Heart right ventricle (tissue), 16 donors: ENCODE results near the gene CIZ1. TPM values are rescaled to one million over a fixed set of nuclear protein-coding genes. Genes with fewer than 3 reads are reported as not detected.
A peak's percentile ranks its signal among the peaks of the same experiment; 100 is the strongest.

Experiments used
- ATAC-seq, 8 donors: fragments of 200-7000 bp; cut with Tn5 transposase; one replicate each; pipeline ENCODE4 v1.9.1; 2020; ENCODE audit warnings: mild to moderate bottlenecking in 8 of 8, moderate library complexity in 8 of 8, moderate number of reproducible peaks in 1 of 8
- DNase-seq, 2 donors: peaks; one replicate each; pipeline ENCODE4 v3.0.0-alpha.2; 2020
- H3K27ac ChIP-seq, 10 donors: fragments of 200-600 bp; sonication (generic) in 2 of 10; one replicate each; pipeline versions ENCODE4 v1.5.0 to v1.8.0; 2020 to 2022; ENCODE audit warnings: mild to moderate bottlenecking in 3 of 10
- H3K27me3 ChIP-seq, 7 donors: fragments of 200-600 bp; one replicate each; pipeline ENCODE4 v1.8.0; 2021 to 2022; ENCODE audit warnings: mild to moderate bottlenecking in 2 of 7
- H3K36me3 ChIP-seq, 9 donors: fragments of 200-600 bp; sonication (generic) in 1 of 9; one replicate each; pipeline versions ENCODE4 v1.5.0 to v1.8.0; 2020 to 2022; ENCODE audit warnings: mild to moderate bottlenecking in 2 of 9
- H3K4me1 ChIP-seq, 9 donors: fragments of 200-600 bp; sonication (generic) in 1 of 9; one replicate each; pipeline versions ENCODE4 v1.5.0 to v1.8.0; 2020 to 2022; ENCODE audit warnings: mild to moderate bottlenecking in 4 of 9
- H3K4me3 ChIP-seq, 10 donors: fragments of 200-600 bp; sonication (generic) in 2 of 10; one replicate each; pipeline versions ENCODE4 v1.5.0 to v1.8.0; 2020 to 2022; ENCODE audit warnings: mild to moderate bottlenecking in 7 of 10, moderate library complexity in 2 of 10
- H3K9me3 ChIP-seq, 11 donors: fragments of 200-600 bp in 10 of 11; sonication (generic) in 2 of 11; one replicate each; pipeline versions ENCODE4 v1.5.0 to v1.8.0; 2013 to 2022; ENCODE audit warnings: mild to moderate bottlenecking in 2 of 11, control low read depth in 1 of 11, moderate library complexity in 1 of 11
- CTCF ChIP-seq, 9 donors: fragments of 200-600 bp; sonication (generic) in 2 of 9; IDR thresholded peaks; one replicate each; pipeline versions ENCODE4 v1.5.0 to v1.8.0; 2021 to 2022; ENCODE audit warnings: antibody characterized with exemption in 9 of 9, mild to moderate bottlenecking in 5 of 9, moderate library complexity in 1 of 9
- WGBS, 2 donors: extraction: QIAGEN DNeasy Blood & Tissue Kit; methylation state at CpG; one replicate each; pipeline ENCODE4 v1.1.7; 2013; ENCODE audit warnings: inconsistent platforms in 1 of 2; 5-methylcytosine and 5-hydroxymethylcytosine counted together
- intact Hi-C, 10 donors: fragments of 100-400 bp; cut with DNase I; formaldehyde crosslinking; loops; one replicate each; pipeline versions ENCODE4 v1.11.1 to v1.14.2; 2022
- polyA plus RNA-seq, 2 donors: library from polyadenylated mRNA; stranded (reverse); fragments of 200-250 nt; gene quantifications; one replicate each; pipeline ENCODE4 v1.2.3, GENCODE V29; 2013
- total RNA-seq, 10 donors: library from RNA; stranded (reverse); fragmentation: NEBNext Ultra II Directional in 3 of 10; extraction: Animal tissue kit (Norgen Biotek cat#: 25700) in 3 of 10; gene quantifications; one replicate each; pipeline versions ENCODE4 v1.2.1 to v1.2.4, GENCODE V29; 2021 to 2023
- donor health status: Arrhythmogenic right ventricular cardiomyopathy.
- donor health status: ischemic (EF 13 %, LVEDD 7.1; RV severe dilation, severe dysfunction).
- donor health status: healthy with polysubstance abuse.
- donor health status: DM: no; HTN: yes; CAD: no.
- donor health status: DM: no; HTN: no; CAD: no.
- donor health status: ischemic (EF 25% LVEDD 6.9; RV normal size, moderate dysfunction).
- donor health status: ischemic (EF 25% LVEDD 5.7; RV mildly dilated, moderate dysfunction).
- donor health status: healthy.
- donor health status: DM: yes; HTN: yes; CAD: no.
- donor health status: Ischemic cardiomyopathy.
- donor health status: ischemic (EF 35%, LVEDD 5.7; RV mildly dilated, moderate dysfunction).
- donor health status: nonischemic (EF 11% LVEDD 7.7; RV severe dilation, severe dysfunction).
- donor health status: DM: yes; HTN: yes; CAD: no.
- donor health status: PGD.
- donor health status: ischemic (EF 29% LVEDD 5.4; RV normal size, mild dysfunction).
- donor health status: nonischemic (EF 23%, LVEDD 6.1; RV moderate dilation, normal function).

Gene CIZ1
- total and polyA plus RNA-seq, 12 donors, result 39.7 to 96.0 (median 75.0) TPM

- Histone ChIP-seq H3K27ac (no peak overlapping the region), H3K4me3 (no peak overlapping the region), H3K9me3 (no peaks in the 10 kb centered on the region), H3K36me3 (no peaks in the 10 kb centered on the region), H3K4me1 (peaks cover 5 to 25% (median 10%) of the 10 kb centered on the region in 9 donors), H3K27me3 (no peaks in the 10 kb centered on the region)
- intact Hi-C loops, result no loop called here
- 73 to 74% methylated on average over 19 of the region's 19 CpGs for WGBS, 2 donors
- ATAC-seq (peak in 7 of 8 donors; percentile 12 to 49 (median 18)), DNase-seq (no peak)
- peak in 6 of 9 donors; percentile 16 to 49 (median 26) for TF ChIP-seq CTCF (IDR thresholded peaks at IDR 0.05)
These were observed 40.6 kb downstream of the CIZ1 start for GRCh38 chr9:128150594-128151308.

- peaks cover 5 to 25% (median 10%) of the 10 kb centered on the region in 9 donors for H3K4me1 ChIP-seq
- H3K27me3 ChIP-seq, result no peaks in the 10 kb centered on the region
- H3K36me3 ChIP-seq, result no peaks in the 10 kb centered on the region
- no peak for TF ChIP-seq CTCF (IDR thresholded peaks at IDR 0.05)
- intact Hi-C loops, result no loop called here
- 57 to 58% methylated on average over 11 of the region's 11 CpGs for WGBS, 2 donors
- H3K4me3 ChIP-seq, result no peak overlapping the region
- peak overlapping the region in 1 of 10 donors; percentile 34 for H3K27ac ChIP-seq
- peak in 1 of 2 donors; percentile 6 for DNase-seq
- peak in 1 of 8 donors; percentile 3 for ATAC-seq
- H3K9me3 ChIP-seq, result no peaks in the 10 kb centered on the region
These were observed 41.3 kb downstream of the CIZ1 start for GRCh38 chr9:128149951-128150593.

DNA sequence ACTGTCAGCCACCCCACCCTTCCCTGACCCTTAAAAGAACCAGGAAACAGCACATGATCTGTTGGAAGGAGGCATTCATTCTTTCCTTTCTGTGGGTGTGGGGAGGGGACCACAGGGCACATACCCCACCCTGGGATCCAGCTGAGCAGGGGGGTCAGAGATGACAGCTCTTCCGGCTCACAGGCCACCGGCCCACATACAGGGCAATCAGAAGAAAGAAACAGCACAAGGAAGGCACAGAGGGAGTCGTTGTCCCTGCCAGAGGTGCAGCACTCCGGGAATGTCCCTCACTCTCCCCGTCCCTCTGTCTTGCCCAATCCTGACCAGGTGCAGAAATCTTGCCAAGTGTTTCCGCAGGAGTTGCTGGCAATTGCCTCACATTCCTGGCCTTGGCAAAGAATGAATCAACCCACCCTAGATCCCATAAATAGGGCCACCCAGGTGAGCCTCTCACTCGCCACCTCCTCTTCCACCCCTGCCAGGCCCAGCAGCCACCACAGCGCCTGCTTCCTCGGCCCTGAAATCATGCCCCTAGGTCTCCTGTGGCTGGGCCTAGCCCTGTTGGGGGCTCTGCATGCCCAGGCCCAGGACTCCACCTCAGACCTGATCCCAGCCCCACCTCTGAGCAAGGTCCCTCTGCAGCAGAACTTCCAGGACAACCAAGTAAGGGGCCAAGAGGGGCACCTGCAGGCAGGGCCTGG is 42.2 kb downstream of the CIZ1 start, which contains the start of gene LCN2:
Gene LCN2, plus strand, starts transcription at position 453 of the 701 bp plus-strand sequence. Its CDS starts 73 bp downstream, at position 526.
- no peak for TF ChIP-seq CTCF (IDR thresholded peaks at IDR 0.05)
- DNase-seq, result no peak
- intact Hi-C loops, result no loop called here
- H3K36me3 ChIP-seq, result no peaks in the 10 kb centered on the region
- H3K27ac ChIP-seq, result peak within 1 kb of the TSS in 2 of 10 donors; percentile 27 to 34
- H3K9me3 ChIP-seq, result no peaks in the 10 kb centered on the region
- no peaks in the 10 kb centered on the region for H3K27me3 ChIP-seq
- WGBS, 2 donors, result 65 to 66% methylated on average over 9 of the region's 9 CpGs
- peak in 2 of 8 donors; percentile 11 to 15 for ATAC-seq
- H3K4me3 ChIP-seq, result no peak within 1 kb of the TSS
- peaks cover 5 to 27% (median 11%) of the 10 kb centered on the region in 9 donors for H3K4me1 ChIP-seq

- 87 to 89% methylated on average over 5 of the region's 5 CpGs for WGBS, 2 donors
These were observed 42.8 kb downstream of the CIZ1 start for GRCh38 chr9:128148509-128149000.

More at GRCh38 chr9:128148509-128149000, 42.8 kb downstream of the CIZ1 start:
- DNase-seq (peak in 1 of 2 donors; percentile 2), ATAC-seq (no peak)
- Histone ChIP-seq H3K27me3 (no peaks in the 10 kb centered on the region), H3K4me1 (peaks cover 8 to 33% (median 17%) of the 10 kb centered on the region in 9 donors), H3K36me3 (no peaks in the 10 kb centered on the region), H3K27ac (no peak overlapping the region), H3K4me3 (no peak overlapping the region), H3K9me3 (no peaks in the 10 kb centered on the region)
- no peak for TF ChIP-seq CTCF (IDR thresholded peaks at IDR 0.05)
- intact Hi-C loops, result no loop called here
